ENCODE data around the gene L2HGDH.

Gene L2HGDH

GRCh38 chr14:50352584-50352983, 40.6 kb upstream of the L2HGDH start:
- H3K9me3 ChIP-seq (ENCODE audit: control insufficient read depth in 1 of 2, low read length in 2 of 2), result no peaks in the 10 kb centered on the region
- peaks cover 0 to 12% of the 10 kb centered on the region in 2 donors for H3K36me3 ChIP-seq (ENCODE audit: control insufficient read depth in 1 of 2, insufficient read depth in 2 of 2, low read length in 2 of 2)
- H3K4me1 ChIP-seq (ENCODE audit: control insufficient read depth in 1 of 2, insufficient read depth in 2 of 2, low read length in 2 of 2), result no peaks in the 10 kb centered on the region
- H3K9ac ChIP-seq (ENCODE audit: low read depth in 1 of 2, low read length in 2 of 2), result no peak overlapping the region
- H3K27ac ChIP-seq (ENCODE audit: low read depth, low read length), result no peak overlapping the region
- no peaks in the 10 kb centered on the region for H3K27me3 ChIP-seq (ENCODE audit: control insufficient read depth in 1 of 2, insufficient read depth in 2 of 2, low read length in 2 of 2)
- no peak overlapping the region for H3K4me3 ChIP-seq (ENCODE audit: low read depth in 1 of 2, low read length in 2 of 2)

GRCh38 chr14:50350975-50351374, 38.9 kb upstream of the L2HGDH start:
- no peaks in the 10 kb centered on the region for H3K9me3 ChIP-seq (ENCODE audit: control insufficient read depth in 1 of 2, low read length in 2 of 2)
- peaks cover 1 to 7% of the 10 kb centered on the region in 2 donors for H3K36me3 ChIP-seq (ENCODE audit: control insufficient read depth in 1 of 2, insufficient read depth in 2 of 2, low read length in 2 of 2)
- no peaks in the 10 kb centered on the region for H3K4me1 ChIP-seq (ENCODE audit: control insufficient read depth in 1 of 2, insufficient read depth in 2 of 2, low read length in 2 of 2)
- H3K27ac ChIP-seq (ENCODE audit: low read depth, low read length), result no peak overlapping the region
- no peaks in the 10 kb centered on the region for H3K27me3 ChIP-seq (ENCODE audit: control insufficient read depth in 1 of 2, insufficient read depth in 2 of 2, low read length in 2 of 2)
- H3K4me3 ChIP-seq (ENCODE audit: low read depth in 1 of 2, low read length in 2 of 2), result no peak overlapping the region
- no peak overlapping the region for H3K9ac ChIP-seq (ENCODE audit: low read depth in 1 of 2, low read length in 2 of 2)

GRCh38 chr14:50348933-50349332, 36.9 kb upstream of the L2HGDH start:
- H3K4me3 ChIP-seq (ENCODE audit: low read depth in 1 of 2, low read length in 2 of 2), result no peak overlapping the region
- H3K9me3 ChIP-seq (ENCODE audit: control insufficient read depth in 1 of 2, low read length in 2 of 2), result no peaks in the 10 kb centered on the region
- peaks cover 2 to 4% of the 10 kb centered on the region in 2 donors for H3K36me3 ChIP-seq (ENCODE audit: control insufficient read depth in 1 of 2, insufficient read depth in 2 of 2, low read length in 2 of 2)
- no peaks in the 10 kb centered on the region for H3K27me3 ChIP-seq (ENCODE audit: control insufficient read depth in 1 of 2, insufficient read depth in 2 of 2, low read length in 2 of 2)
- no peak overlapping the region for H3K9ac ChIP-seq (ENCODE audit: low read depth in 1 of 2, low read length in 2 of 2)
- H3K27ac ChIP-seq (ENCODE audit: low read depth, low read length), result no peak overlapping the region
- no peaks in the 10 kb centered on the region for H3K4me1 ChIP-seq (ENCODE audit: control insufficient read depth in 1 of 2, insufficient read depth in 2 of 2, low read length in 2 of 2)

GRCh38 chr14:50347521-50347920, 35.5 kb upstream of the L2HGDH start:
- H3K36me3 ChIP-seq (ENCODE audit: control insufficient read depth in 1 of 2, insufficient read depth in 2 of 2, low read length in 2 of 2), result peaks cover 0 to 4% of the 10 kb centered on the region in 2 donors
- H3K27me3 ChIP-seq (ENCODE audit: control insufficient read depth in 1 of 2, insufficient read depth in 2 of 2, low read length in 2 of 2), result no peaks in the 10 kb centered on the region
- no peak overlapping the region for H3K27ac ChIP-seq (ENCODE audit: low read depth, low read length)
- no peak overlapping the region for H3K4me3 ChIP-seq (ENCODE audit: low read depth in 1 of 2, low read length in 2 of 2)
- no peaks in the 10 kb centered on the region for H3K9me3 ChIP-seq (ENCODE audit: control insufficient read depth in 1 of 2, low read length in 2 of 2)
- no peaks in the 10 kb centered on the region for H3K4me1 ChIP-seq (ENCODE audit: control insufficient read depth in 1 of 2, insufficient read depth in 2 of 2, low read length in 2 of 2)
- H3K9ac ChIP-seq (ENCODE audit: low read depth in 1 of 2, low read length in 2 of 2), result no peak overlapping the region

- Histone ChIP-seq H3K4me1 (ENCODE audit: control insufficient read depth in 1 of 2, insufficient read depth in 2 of 2, low read length in 2 of 2) (no peaks in the 10 kb centered on the region), H3K9ac (ENCODE audit: low read depth in 1 of 2, low read length in 2 of 2) (no peak overlapping the region), H3K36me3 (ENCODE audit: control insufficient read depth in 1 of 2, insufficient read depth in 2 of 2, low read length in 2 of 2) (peaks cover 0 to 4% of the 10 kb centered on the region in 2 donors), H3K9me3 (ENCODE audit: control insufficient read depth in 1 of 2, low read length in 2 of 2) (no peaks in the 10 kb centered on the region), H3K27ac (ENCODE audit: low read depth, low read length) (no peak overlapping the region), H3K4me3 (ENCODE audit: low read depth in 1 of 2, low read length in 2 of 2) (no peak overlapping the region), H3K27me3 (ENCODE audit: control insufficient read depth in 1 of 2, insufficient read depth in 2 of 2, low read length in 2 of 2) (no peaks in the 10 kb centered on the region)
Measured at GRCh38 chr14:50345846-50346422, 33.9 kb upstream of the L2HGDH start.

GRCh38 chr14:50344876-50345563, 33.0 kb upstream of the L2HGDH start:
- no peaks in the 10 kb centered on the region for H3K9me3 ChIP-seq (ENCODE audit: control insufficient read depth in 1 of 2, low read length in 2 of 2)
- H3K4me1 ChIP-seq (ENCODE audit: control insufficient read depth in 1 of 2, insufficient read depth in 2 of 2, low read length in 2 of 2), result peaks cover 3 to 6% of the 10 kb centered on the region in 2 donors
- H3K27ac ChIP-seq (ENCODE audit: low read depth, low read length), result no peak overlapping the region

GRCh38 chr14:50344116-50344775, 32.2 kb upstream of the L2HGDH start:
- H3K9me3 ChIP-seq (ENCODE audit: control insufficient read depth in 1 of 2, low read length in 2 of 2), result no peaks in the 10 kb centered on the region
- H3K27me3 ChIP-seq (ENCODE audit: control insufficient read depth in 1 of 2, insufficient read depth in 2 of 2, low read length in 2 of 2), result no peaks in the 10 kb centered on the region
- H3K9ac ChIP-seq (ENCODE audit: low read depth in 1 of 2, low read length in 2 of 2), result no peak overlapping the region
- H3K4me3 ChIP-seq (ENCODE audit: low read depth in 1 of 2, low read length in 2 of 2), result no peak overlapping the region
- H3K36me3 ChIP-seq (ENCODE audit: control insufficient read depth in 1 of 2, insufficient read depth in 2 of 2, low read length in 2 of 2), result peaks cover 0 to 4% of the 10 kb centered on the region in 2 donors
- peaks cover 7 to 11% of the 10 kb centered on the region in 2 donors for H3K4me1 ChIP-seq (ENCODE audit: control insufficient read depth in 1 of 2, insufficient read depth in 2 of 2, low read length in 2 of 2)
- H3K27ac ChIP-seq (ENCODE audit: low read depth, low read length), result no peak overlapping the region

More at GRCh38 chr14:50344876-50345563, 33.0 kb upstream of the L2HGDH start:
- no peak overlapping the region for H3K9ac ChIP-seq (ENCODE audit: low read depth in 1 of 2, low read length in 2 of 2)
- H3K27me3 ChIP-seq (ENCODE audit: control insufficient read depth in 1 of 2, insufficient read depth in 2 of 2, low read length in 2 of 2), result no peaks in the 10 kb centered on the region
- H3K4me3 ChIP-seq (ENCODE audit: low read depth in 1 of 2, low read length in 2 of 2), result no peak overlapping the region
- peaks cover 0 to 4% of the 10 kb centered on the region in 2 donors for H3K36me3 ChIP-seq (ENCODE audit: control insufficient read depth in 1 of 2, insufficient read depth in 2 of 2, low read length in 2 of 2)

- Histone ChIP-seq H3K36me3 (ENCODE audit: control insufficient read depth in 1 of 2, insufficient read depth in 2 of 2, low read length in 2 of 2) (peaks cover 0 to 4% of the 10 kb centered on the region in 2 donors), H3K4me3 (ENCODE audit: low read depth in 1 of 2, low read length in 2 of 2) (no peak overlapping the region), H3K9ac (ENCODE audit: low read depth in 1 of 2, low read length in 2 of 2) (no peak overlapping the region), H3K27ac (ENCODE audit: low read depth, low read length) (no peak overlapping the region), H3K4me1 (ENCODE audit: control insufficient read depth in 1 of 2, insufficient read depth in 2 of 2, low read length in 2 of 2) (peaks cover 7 to 19% of the 10 kb centered on the region in 2 donors), H3K9me3 (ENCODE audit: control insufficient read depth in 1 of 2, low read length in 2 of 2) (no peaks in the 10 kb centered on the region), H3K27me3 (ENCODE audit: control insufficient read depth in 1 of 2, insufficient read depth in 2 of 2, low read length in 2 of 2) (no peaks in the 10 kb centered on the region)
Measured at GRCh38 chr14:50343434-50343833, 31.4 kb upstream of the L2HGDH start.

GRCh38 chr14:50342221-50343078, 30.4 kb upstream of the L2HGDH start:
- Histone ChIP-seq H3K27me3 (ENCODE audit: control insufficient read depth in 1 of 2, insufficient read depth in 2 of 2, low read length in 2 of 2) (no peaks in the 10 kb centered on the region), H3K27ac (ENCODE audit: low read depth, low read length) (no peak overlapping the region), H3K9ac (ENCODE audit: low read depth in 1 of 2, low read length in 2 of 2) (no peak overlapping the region), H3K9me3 (ENCODE audit: control insufficient read depth in 1 of 2, low read length in 2 of 2) (no peaks in the 10 kb centered on the region), H3K4me3 (ENCODE audit: low read depth in 1 of 2, low read length in 2 of 2) (no peak overlapping the region), H3K36me3 (ENCODE audit: control insufficient read depth in 1 of 2, insufficient read depth in 2 of 2, low read length in 2 of 2) (peaks cover 0 to 4% of the 10 kb centered on the region in 2 donors), H3K4me1 (ENCODE audit: control insufficient read depth in 1 of 2, insufficient read depth in 2 of 2, low read length in 2 of 2) (peaks cover 14 to 23% of the 10 kb centered on the region in 2 donors)
